Keratinocyte (primary cell): ENCODE data around the gene PSMA1. TPM values are rescaled to one million over a fixed set of nuclear protein-coding genes. Genes with fewer than 3 reads are reported as not detected.

Source experiments
- DNase-seq: peaks from one replicate; pipeline ENCODE4 v3.0.0-alpha.2; 2011; ENCODE audit warnings: low read depth, missing footprints, low spot score
- FAIRE-seq: peaks from 2 replicates; lab custom pipeline; 2011; peaks lifted over from hg19 to GRCh38; lab: Jason Lieb, UNC
- H2AFZ ChIP-seq: 2 replicates; pipeline ENCODE4 v1.6.0; 2012; ENCODE audit warnings: low read length, control low read depth, inconsistent platforms; ENCODE audit not compliant: control insufficient read depth
- H3K27ac ChIP-seq: 2 replicates; pipeline ENCODE4 v1.5.1; 2011; ENCODE audit warnings: low read length; ENCODE audit not compliant: control insufficient read depth, insufficient read depth
- H3K27me3 ChIP-seq: 3 replicates; pipeline ENCODE4 v1.6.0; 2011; ENCODE audit warnings: low read length; ENCODE audit not compliant: control insufficient read depth, insufficient read depth; ENCODE audit errors: extremely low read depth
- H3K36me3 ChIP-seq, 2 experiments: 2 replicates in 1 of 2; 3 replicates in 1 of 2; pipeline ENCODE4 v1.5.1; 2011; ENCODE audit warnings: low read length in 2 of 2, mild to moderate bottlenecking in 1 of 2; ENCODE audit not compliant: control insufficient read depth in 2 of 2, insufficient read depth in 2 of 2; ENCODE audit errors: extremely low read depth in 1 of 2
- H3K4me1 ChIP-seq: 3 replicates; pipeline ENCODE4 v1.5.1; 2011; ENCODE audit warnings: low read length; ENCODE audit not compliant: control insufficient read depth, insufficient read depth; ENCODE audit errors: extremely low read depth
- H3K4me2 ChIP-seq: 3 replicates; pipeline ENCODE4 v1.6.0; 2011; ENCODE audit warnings: low read depth, low read length; ENCODE audit not compliant: control insufficient read depth, insufficient read depth; ENCODE audit errors: extremely low read depth
- H3K4me3 ChIP-seq, 3 experiments: fragments of 200-600 bp in 1 of 3; sonication (generic) in 1 of 3; 2 replicates in 2 of 3; 3 replicates in 1 of 3; pipeline ENCODE4 v1.5.1; 2011 to 2016; ENCODE audit warnings: low read length in 3 of 3, mild to moderate bottlenecking in 3 of 3, control low read depth in 2 of 3, inconsistent platforms in 1 of 3, low read depth in 1 of 3, mixed read lengths in 1 of 3, mixed run types in 1 of 3, moderate library complexity in 1 of 3; ENCODE audit not compliant: control insufficient read depth in 2 of 3, insufficient read depth in 2 of 3; ENCODE audit errors: extremely low read depth in 1 of 3
- H3K79me2 ChIP-seq: 2 replicates; pipeline ENCODE4 v1.6.0; 2012; ENCODE audit warnings: low read length; ENCODE audit not compliant: control insufficient read depth, insufficient read depth
- H3K9ac ChIP-seq: 3 replicates; pipeline ENCODE4 v1.6.0; 2011; ENCODE audit warnings: low read length; ENCODE audit not compliant: control insufficient read depth, insufficient read depth; ENCODE audit errors: extremely low read depth
- H3K9me1 ChIP-seq: 3 replicates; pipeline ENCODE4 v1.6.0; 2011; ENCODE audit warnings: low read length; ENCODE audit not compliant: control insufficient read depth, insufficient read depth; ENCODE audit errors: extremely low read depth
- H3K9me3 ChIP-seq: 2 replicates; pipeline ENCODE4 v1.5.1; 2012; ENCODE audit warnings: low read depth, low read length; ENCODE audit not compliant: control insufficient read depth
- H4K20me1 ChIP-seq: 3 replicates; pipeline ENCODE4 v1.6.0; 2011; ENCODE audit warnings: low read length; ENCODE audit not compliant: control insufficient read depth, insufficient read depth; ENCODE audit errors: extremely low read depth
- EZH2 ChIP-seq: IDR thresholded peaks from one replicate; pipeline ENCODE4 v1.6.1; 2012; ENCODE audit warnings: inconsistent platforms, mild to moderate bottlenecking, low read length, moderate library complexity
- dilution Hi-C: fragments of 300-500 bp; cut with MboI; formaldehyde crosslinking; loops from one replicate; pipeline ENCODE4 v1.7.0; 2020; ENCODE audit warnings: low sequenced_read_pairs; ENCODE audit not compliant: extremely low pct_ligation_motif_present
- polyA plus RNA-seq, 5 experiments: library from polyadenylated mRNA; depleted of rRNA in 3 of 5; stranded (reverse) in 3 of 5; stranded (forward) in 1 of 5; unstranded in 1 of 5; fragments of >200 nt; gene quantifications; 1 replicate in 1 of 5; 2 replicates in 3 of 5; 3 replicates in 1 of 5; pipeline versions ENCODE4 v1.2.1 to v1.2.3, GENCODE V29; 2011 to 2012; ENCODE audit warnings: missing spikeins in 2 of 5, low read depth in 1 of 5, low replicate concordance in 1 of 5
- TF ChIP-seq, protein P1 (sequence below), 3 experiments: IDR thresholded peaks in 1 of 3; conservative IDR thresholded peaks in 1 of 3; optimal IDR thresholded peaks in 1 of 3; 2 replicates in 2 of 3; 3 replicates in 1 of 3; pipeline versions ENCODE3 to v1.5.1; 2011; ENCODE audit warnings: low read length in 3 of 3, mild to moderate bottlenecking in 3 of 3, moderate library complexity in 2 of 3, control low read depth in 1 of 3, inconsistent platforms in 1 of 3; ENCODE audit not compliant: insufficient read depth in 2 of 3; ENCODE audit errors: extremely low read depth in 1 of 3

PSMA1 gene
- polyA plus RNA-seq, 1 donor (not counting 4 experiments of a cell fraction or from before 2014, with no cell fraction given) = 293 TPM

DNA sequence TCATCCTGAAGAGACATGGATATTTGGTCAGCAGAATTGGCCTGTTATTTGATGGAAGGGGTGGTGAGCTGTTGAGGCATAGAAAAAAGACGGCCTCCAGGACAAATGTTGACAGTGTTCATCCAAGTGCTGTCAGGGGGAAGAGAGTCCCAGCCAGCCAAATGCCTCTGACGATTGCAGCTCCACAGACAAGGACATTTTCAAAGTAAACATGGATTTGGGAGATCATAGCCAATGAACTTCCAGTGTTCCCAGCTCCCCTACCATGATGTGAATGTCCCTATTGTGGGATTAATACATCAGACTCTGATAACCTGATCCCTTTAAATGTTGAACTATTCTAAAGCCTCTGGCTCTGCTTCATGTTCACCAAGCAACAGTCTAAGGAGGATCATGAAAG is 31.2 kb upstream of the PSMA1 start:
- Histone ChIP-seq H3K36me3 (no peaks in the 10 kb centered on the region), H3K4me3 (no peak overlapping the region), H3K79me2 (no peaks in the 10 kb centered on the region), H3K27me3 (no peaks in the 10 kb centered on the region), H3K9me3 (no peaks in the 10 kb centered on the region), H3K4me2 (no peak overlapping the region), H3K9ac (no peak overlapping the region), H2AFZ (no peak overlapping the region), H4K20me1 (no peaks in the 10 kb centered on the region), H3K27ac (no peak overlapping the region), H3K4me1 (no peaks in the 10 kb centered on the region), H3K9me1 (no peaks in the 10 kb centered on the region)
- no peak for DNase-seq
- TF ChIP-seq, protein P1, sequence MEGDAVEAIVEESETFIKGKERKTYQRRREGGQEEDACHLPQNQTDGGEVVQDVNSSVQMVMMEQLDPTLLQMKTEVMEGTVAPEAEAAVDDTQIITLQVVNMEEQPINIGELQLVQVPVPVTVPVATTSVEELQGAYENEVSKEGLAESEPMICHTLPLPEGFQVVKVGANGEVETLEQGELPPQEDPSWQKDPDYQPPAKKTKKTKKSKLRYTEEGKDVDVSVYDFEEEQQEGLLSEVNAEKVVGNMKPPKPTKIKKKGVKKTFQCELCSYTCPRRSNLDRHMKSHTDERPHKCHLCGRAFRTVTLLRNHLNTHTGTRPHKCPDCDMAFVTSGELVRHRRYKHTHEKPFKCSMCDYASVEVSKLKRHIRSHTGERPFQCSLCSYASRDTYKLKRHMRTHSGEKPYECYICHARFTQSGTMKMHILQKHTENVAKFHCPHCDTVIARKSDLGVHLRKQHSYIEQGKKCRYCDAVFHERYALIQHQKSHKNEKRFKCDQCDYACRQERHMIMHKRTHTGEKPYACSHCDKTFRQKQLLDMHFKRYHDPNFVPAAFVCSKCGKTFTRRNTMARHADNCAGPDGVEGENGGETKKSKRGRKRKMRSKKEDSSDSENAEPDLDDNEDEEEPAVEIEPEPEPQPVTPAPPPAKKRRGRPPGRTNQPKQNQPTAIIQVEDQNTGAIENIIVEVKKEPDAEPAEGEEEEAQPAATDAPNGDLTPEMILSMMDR (optimal IDR thresholded peaks at IDR 0.05 in 1 of 3, IDR thresholded peaks at IDR 0.05 in 1 of 3, conservative IDR thresholded peaks at IDR 0.05 in 1 of 3; ENCODE audit: extremely low read depth in 1 of 3, insufficient read depth in 2 of 3, low read length in 3 of 3) = no peak
- no peak for TF ChIP-seq EZH2
- FAIRE-seq = no peak
- dilution Hi-C loops = no loop called here

DNA sequence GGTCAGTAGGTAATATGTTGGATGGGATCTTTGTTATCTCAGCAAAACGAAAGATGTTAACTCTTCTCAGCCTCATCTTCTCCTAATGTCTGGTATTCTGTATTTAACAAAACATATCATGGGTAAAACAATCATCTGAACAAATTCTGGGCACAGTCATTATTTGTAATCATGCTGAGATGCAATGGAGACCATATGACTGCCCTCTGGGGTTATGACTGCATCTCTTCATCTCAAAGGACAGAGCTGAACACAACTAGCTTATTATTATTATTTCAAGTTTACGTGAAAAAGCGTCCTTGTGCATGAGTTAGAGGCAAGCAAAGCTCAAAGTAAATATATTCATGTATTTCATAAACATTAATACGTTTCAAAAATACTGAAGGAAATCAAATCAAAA is 29.7 kb upstream of the PSMA1 start:
- Histone ChIP-seq H3K9me1 (no peaks in the 10 kb centered on the region), H3K79me2 (no peaks in the 10 kb centered on the region), H3K27ac (no peak overlapping the region), H3K36me3 (no peaks in the 10 kb centered on the region), H2AFZ (no peak overlapping the region), H3K4me3 (no peak overlapping the region), H3K9me3 (no peaks in the 10 kb centered on the region), H4K20me1 (no peaks in the 10 kb centered on the region), H3K9ac (no peak overlapping the region), H3K27me3 (no peaks in the 10 kb centered on the region), H3K4me2 (no peak overlapping the region), H3K4me1 (no peaks in the 10 kb centered on the region)
- no peak for DNase-seq
- dilution Hi-C loops = no loop called here
- FAIRE-seq = no peak
- TF ChIP-seq, protein P1 (optimal IDR thresholded peaks at IDR 0.05 in 1 of 3, IDR thresholded peaks at IDR 0.05 in 1 of 3, conservative IDR thresholded peaks at IDR 0.05 in 1 of 3; ENCODE audit: extremely low read depth in 1 of 3, insufficient read depth in 2 of 3, low read length in 3 of 3) = no peak
- TF ChIP-seq EZH2 = no peak
